ENCODE data around the gene PXN. TPM values are rescaled to one million over a fixed set of nuclear protein-coding genes. Genes with fewer than 3 reads are reported as not detected.
A peak's percentile ranks its signal among the peaks of the same experiment; 100 is the strongest.
"Not testable (repeated sequence)": the region's sequence is repeated elsewhere in the genome, so short reads cannot be mapped to it uniquely, and the experiment has no call there.

Gene PXN
- total RNA-seq, 2 donors from 2014 or later, result 29.3 to 35.9 TPM

- no peak for DNase-seq
- Histone ChIP-seq H3K27me3 (no peaks in the 10 kb centered on the region), H3K4me1 (peaks cover 75% of the 10 kb centered on the region), H3K4me3 (no peak overlapping the region), H3K9me3 (no peaks in the 10 kb centered on the region), H3K36me3 (replicated peaks in 1 of 2; ENCODE audit: insufficient read depth in 1 of 2, low read depth in 2 of 2) (peaks cover 12 to 16% of the 10 kb centered on the region in 2 donors), H3K27ac (no peak overlapping the region)
- WGBS, 2 donors, result 74 to 79% methylated on average over 4 of the region's 4 CpGs
- TF ChIP-seq, protein P1, sequence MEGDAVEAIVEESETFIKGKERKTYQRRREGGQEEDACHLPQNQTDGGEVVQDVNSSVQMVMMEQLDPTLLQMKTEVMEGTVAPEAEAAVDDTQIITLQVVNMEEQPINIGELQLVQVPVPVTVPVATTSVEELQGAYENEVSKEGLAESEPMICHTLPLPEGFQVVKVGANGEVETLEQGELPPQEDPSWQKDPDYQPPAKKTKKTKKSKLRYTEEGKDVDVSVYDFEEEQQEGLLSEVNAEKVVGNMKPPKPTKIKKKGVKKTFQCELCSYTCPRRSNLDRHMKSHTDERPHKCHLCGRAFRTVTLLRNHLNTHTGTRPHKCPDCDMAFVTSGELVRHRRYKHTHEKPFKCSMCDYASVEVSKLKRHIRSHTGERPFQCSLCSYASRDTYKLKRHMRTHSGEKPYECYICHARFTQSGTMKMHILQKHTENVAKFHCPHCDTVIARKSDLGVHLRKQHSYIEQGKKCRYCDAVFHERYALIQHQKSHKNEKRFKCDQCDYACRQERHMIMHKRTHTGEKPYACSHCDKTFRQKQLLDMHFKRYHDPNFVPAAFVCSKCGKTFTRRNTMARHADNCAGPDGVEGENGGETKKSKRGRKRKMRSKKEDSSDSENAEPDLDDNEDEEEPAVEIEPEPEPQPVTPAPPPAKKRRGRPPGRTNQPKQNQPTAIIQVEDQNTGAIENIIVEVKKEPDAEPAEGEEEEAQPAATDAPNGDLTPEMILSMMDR (IDR thresholded peaks at IDR 0.05), result no peak
- TF ChIP-seq POLR2A (IDR thresholded peaks at IDR 0.05), result no peak
- ATAC-seq, result no peak
- intact Hi-C loops (cut with DNase I), result no loop called here
Observed at GRCh38 chr12:120197542-120197887, 68.0 kb downstream of the PXN start.

DNA sequence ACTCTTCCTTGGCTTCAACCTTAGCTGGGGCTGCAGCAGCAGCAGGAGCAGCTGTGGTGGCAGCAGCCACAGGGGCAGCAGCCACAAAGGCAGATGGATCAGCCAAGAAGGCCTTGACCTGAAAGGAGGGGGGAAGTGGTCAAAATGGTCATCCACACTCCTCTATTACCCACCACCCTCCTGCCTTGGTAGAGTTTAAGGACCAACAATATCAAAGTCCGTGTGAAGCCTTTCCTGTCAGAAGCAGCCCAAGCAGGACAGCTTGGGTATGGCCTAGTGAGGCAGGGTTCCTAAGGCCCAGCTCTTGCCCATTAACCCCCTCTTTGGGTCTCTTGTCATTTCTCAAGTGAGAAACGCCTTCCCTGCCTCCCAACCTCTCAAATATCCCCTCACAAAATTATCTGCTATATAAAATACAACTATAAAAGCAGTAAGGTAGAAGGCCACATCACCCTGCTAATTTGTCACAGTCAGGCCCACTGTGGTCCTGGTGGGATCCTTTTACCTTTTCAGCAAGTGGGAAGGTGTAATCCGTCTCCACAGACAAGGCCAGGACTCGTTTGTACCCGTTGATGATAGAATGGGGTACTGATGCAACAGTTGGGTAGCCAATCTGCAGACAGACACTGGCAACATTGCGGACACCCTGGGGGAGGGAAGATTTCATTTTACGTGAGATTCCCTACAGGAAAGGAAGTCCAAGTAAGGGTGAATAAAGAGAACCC is 68.6 kb downstream of the PXN start:
- H3K9me3 ChIP-seq; ATAC-seq; intact Hi-C loops (cut with DNase I); DNase-seq; H3K27me3 ChIP-seq; H3K4me3 ChIP-seq; H3K27ac ChIP-seq: not testable (repeated sequence)
- H3K36me3 ChIP-seq (replicated peaks in 1 of 2; ENCODE audit: insufficient read depth in 1 of 2, low read depth in 2 of 2), result peaks cover 12 to 16% of the 10 kb centered on the region in 2 donors
- peaks cover 76% of the 10 kb centered on the region for H3K4me1 ChIP-seq
- 62 to 69% methylated on average over 7 of the region's 7 CpGs for WGBS, 2 donors

DNA sequence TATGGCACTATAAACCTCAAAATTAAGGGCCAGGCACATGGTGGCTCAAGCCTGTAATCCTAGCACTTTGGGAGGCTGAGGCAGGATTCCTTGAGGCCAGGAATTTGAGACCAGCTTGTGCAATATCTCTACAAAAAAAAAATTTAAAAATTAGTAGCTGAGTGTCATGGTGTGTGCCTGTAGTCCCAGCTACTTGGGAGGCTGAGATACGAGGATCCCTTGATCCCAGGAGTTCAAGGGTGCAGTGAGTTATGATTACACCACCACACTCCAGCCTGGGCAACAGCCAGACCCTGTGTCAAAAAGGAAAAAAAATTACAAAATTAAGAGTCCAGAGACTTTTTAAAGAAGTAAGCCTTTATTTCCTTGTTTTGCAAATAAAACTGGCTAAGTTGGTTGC is 69.2 kb downstream of the PXN start:
- no peak for ATAC-seq
- H3K27ac ChIP-seq, result no peak overlapping the region
- WGBS, 2 donors, result 76 to 82% methylated on average over 1 of the region's 1 CpG

DNA sequence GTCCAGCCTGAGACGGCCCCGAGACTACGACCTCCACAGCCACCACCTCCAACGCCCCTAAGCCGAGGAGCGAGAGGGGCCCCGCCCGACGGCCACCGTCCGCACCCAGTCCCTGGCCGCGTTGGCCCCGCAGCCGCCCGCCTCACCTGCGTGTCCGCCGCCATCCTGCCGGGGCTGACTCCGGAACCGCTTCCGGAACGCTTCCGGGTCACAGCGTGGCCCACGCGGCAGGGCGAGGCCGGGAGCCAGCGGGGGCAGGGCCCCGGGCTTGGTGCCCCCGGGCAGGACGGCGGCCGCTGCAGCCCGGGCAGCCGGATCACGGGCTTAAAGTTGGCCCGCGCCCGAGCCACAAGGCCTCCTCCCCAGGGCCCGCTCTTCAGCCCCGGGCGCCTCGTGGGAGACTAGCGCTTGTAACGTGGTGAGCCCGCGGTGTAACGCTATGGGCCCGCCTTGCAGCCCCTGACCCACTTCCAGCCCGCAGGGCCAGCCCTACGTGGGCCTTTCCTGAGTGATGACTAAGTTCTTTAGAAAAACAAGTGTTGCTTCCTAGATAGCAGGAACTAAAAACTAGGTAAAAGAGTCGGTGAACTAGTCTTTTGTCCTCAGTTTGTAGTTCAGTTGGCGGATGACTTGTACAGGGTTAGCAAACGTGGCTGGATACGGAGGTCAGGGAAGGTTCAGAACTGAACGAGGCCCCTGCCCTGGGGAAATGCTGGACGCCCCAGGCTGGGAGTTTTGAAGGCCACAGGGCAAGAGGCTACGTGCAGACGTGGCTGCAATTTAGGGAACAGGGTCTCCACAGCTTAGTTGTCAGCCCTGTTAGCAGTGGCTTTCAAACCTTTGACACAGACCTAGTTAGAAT is 70.8 kb downstream of the PXN start, which contains the start of gene GCN1:
TSS of gene GCN1 (minus strand) at position 182 of the 862 bp plus-strand sequence. CDS start at position 164, 18 bp downstream.
- ATAC-seq, result peak; percentile 92
- H3K36me3 ChIP-seq (replicated peaks in 1 of 2; ENCODE audit: insufficient read depth in 1 of 2, low read depth in 2 of 2), result peaks cover 12 to 16% of the 10 kb centered on the region in 2 donors

More for the DNA sequence above, 69.2 kb downstream of the PXN start:
- no peaks in the 10 kb centered on the region for H3K9me3 ChIP-seq
- no peak for TF ChIP-seq POLR2A (IDR thresholded peaks at IDR 0.05)
- TF ChIP-seq, protein P1 (IDR thresholded peaks at IDR 0.05), result no peak
- peaks cover 12 to 16% of the 10 kb centered on the region in 2 donors for H3K36me3 ChIP-seq (replicated peaks in 1 of 2; ENCODE audit: insufficient read depth in 1 of 2, low read depth in 2 of 2)
- intact Hi-C loops (cut with DNase I), result no loop called here
- peaks cover 77% of the 10 kb centered on the region for H3K4me1 ChIP-seq
- DNase-seq, result no peak
- H3K4me3 ChIP-seq, result no peak overlapping the region
- H3K27me3 ChIP-seq, result no peaks in the 10 kb centered on the region

GRCh38 chr12:120194226-120194533 is 71.3 kb downstream of the PXN start:
- peak overlapping the region; percentile 90 to 99 for H3K4me3 ChIP-seq
- TF ChIP-seq, protein P1 (IDR thresholded peaks at IDR 0.05), result no peak
- no peak for TF ChIP-seq POLR2A (IDR thresholded peaks at IDR 0.05)
- H3K27ac ChIP-seq, result peak overlapping the region in 3 of 4 donors; percentile 70 to 85 (median 84)
- no peaks in the 10 kb centered on the region for H3K9me3 ChIP-seq
- no peak for DNase-seq
- peak; percentile 43 for ATAC-seq
- intact Hi-C loops (cut with DNase I), result no loop called here
- WGBS, 2 donors, result 0 to 4% methylated on average over 5 to 18 of the region's 18 CpGs
- peaks cover 66% of the 10 kb centered on the region for H3K4me1 ChIP-seq
- H3K36me3 ChIP-seq (replicated peaks in 1 of 2; ENCODE audit: insufficient read depth in 1 of 2, low read depth in 2 of 2), result peaks cover 12 to 20% of the 10 kb centered on the region in 2 donors
- no peaks in the 10 kb centered on the region for H3K27me3 ChIP-seq

More for the DNA sequence above, 70.8 kb downstream of the PXN start, which contains the start of gene GCN1:
- WGBS, 2 donors, result 3 to 12% methylated on average over 18 to 62 of the region's 62 CpGs
- H3K4me3 ChIP-seq, result peak within 1 kb of the TSS; percentile 90 to 99
- TF ChIP-seq, protein P1 (IDR thresholded peaks at IDR 0.05), result no peak
- peak; percentile 69 to 77 (median 73) for TF ChIP-seq POLR2A (IDR thresholded peaks at IDR 0.05)
- DNase-seq, result peak; percentile 81 to 87 (median 82)
- H3K27me3 ChIP-seq, result no peaks in the 10 kb centered on the region
- intact Hi-C loops (cut with DNase I), result no loop called here
- H3K9me3 ChIP-seq, result no peaks in the 10 kb centered on the region
- H3K4me1 ChIP-seq, result peaks cover 72% of the 10 kb centered on the region
- H3K27ac ChIP-seq, result peak within 1 kb of the TSS; percentile 60 to 85 (median 77)

GRCh38 chr12:120193286-120193685 is 72.2 kb downstream of the PXN start:
- H3K27me3 ChIP-seq; H3K27ac ChIP-seq; intact Hi-C loops (cut with DNase I); DNase-seq; H3K9me3 ChIP-seq; H3K4me3 ChIP-seq; ATAC-seq: not testable (repeated sequence)
- H3K4me1 ChIP-seq, result peaks cover 58% of the 10 kb centered on the region
- WGBS, 2 donors, result 69 to 74% methylated on average over 8 of the region's 8 CpGs
- H3K36me3 ChIP-seq (replicated peaks in 1 of 2; ENCODE audit: insufficient read depth in 1 of 2, low read depth in 2 of 2), result peaks cover 12 to 16% of the 10 kb centered on the region in 2 donors

Measured in body of pancreas (tissue), 4 donors.